PC-3 (cell line): ENCODE data around the gene MAP1LC3B. TPM values are rescaled to one million over a fixed set of nuclear protein-coding genes. Genes with fewer than 3 reads are reported as not detected.

Experiments
- ATAC-seq: fragments of 200-7000 bp; cut with Tn5 transposase; 2 replicates; pipeline ENCODE4 v1.9.1; 2020; ENCODE audit warnings: mild to moderate bottlenecking, moderate library complexity
- Bru-seq: library from RNA; stranded (reverse); fragments of 400-500 nt; gene quantifications from one replicate; lab custom pipeline; 2021; lab: Mats Ljungman, UMichigan
- BruChase-seq, 2 experiments: library from RNA; stranded (reverse); fragments of 400-500 nt; gene quantifications; one replicate each; lab custom pipeline; 2021; lab: Mats Ljungman, UMichigan
- BruUV-seq: library from RNA; stranded (reverse); fragments of 400-500 nt; replicated peaks from 2 replicates; lab custom pipeline; 2021; lab: Mats Ljungman, UMichigan
- CTCF ChIA-PET: fragments of 300-600 bp; sonication (Branson Sonifier 250); formaldehyde crosslinking; loops from one replicate; lab custom pipeline; 2022; ENCODE audit warnings: antibody characterized with exemption; lab: Charles Lee
- POLR2A ChIA-PET: fragments of 300-600 bp; sonication (Branson Sonifier 250); formaldehyde crosslinking; loops from one replicate; lab custom pipeline; 2022; ENCODE audit warnings: antibody characterized with exemption; ENCODE audit not compliant: unreplicated experiment; lab: Charles Lee
- DNase-seq: peaks from one replicate; pipeline ENCODE4 v3.0.0-alpha.2; 2015
- H2AFZ ChIP-seq: fragments of 300-600 bp; sonication (generic); 2 replicates; pipeline ENCODE4 v1.6.0; 2016; ENCODE audit warnings: antibody characterized with exemption, low read length
- H3F3A ChIP-seq: fragments of 300-600 bp; sonication (generic); one replicate; pipeline ENCODE4 v1.6.0; 2017; ENCODE audit warnings: antibody characterized with exemption, low read length, control low read depth, mild to moderate bottlenecking; ENCODE audit not compliant: unreplicated experiment
- H3K27ac ChIP-seq: fragments of 300-600 bp; sonication (generic); 2 replicates; pipeline ENCODE4 v1.5.1; 2016; ENCODE audit warnings: mild to moderate bottlenecking, low read length
- H3K27me3 ChIP-seq: fragments of 300-600 bp; sonication (generic); 2 replicates; pipeline ENCODE4 v1.6.1; 2016; ENCODE audit warnings: low read length, mixed read lengths
- H3K36me3 ChIP-seq: fragments of 300-600 bp; sonication (generic); 2 replicates; pipeline ENCODE4 v1.6.1; 2016; ENCODE audit warnings: low read depth, mixed run types, low read length, mixed read lengths
- H3K4me1 ChIP-seq: fragments of 300-600 bp; sonication (generic); 2 replicates; pipeline ENCODE4 v1.5.1; 2016; ENCODE audit warnings: low read length; ENCODE audit not compliant: insufficient read depth
- H3K4me2 ChIP-seq: fragments of 300-600 bp; sonication (generic); 2 replicates; pipeline ENCODE4 v1.6.0; 2016; ENCODE audit warnings: low read length
- H3K4me3 ChIP-seq: fragments of 300-600 bp; sonication (generic); 2 replicates; pipeline ENCODE4 v1.5.1; 2016; ENCODE audit warnings: mild to moderate bottlenecking, low read length, mixed read lengths
- H3K79me2 ChIP-seq: fragments of 300-600 bp; sonication (generic); 2 replicates; pipeline ENCODE4 v1.6.1; 2017; ENCODE audit warnings: low read length, mixed read lengths
- H3K9ac ChIP-seq: fragments of 300-600 bp; sonication (generic); 2 replicates; pipeline ENCODE4 v1.6.0; 2016; ENCODE audit warnings: mild to moderate bottlenecking, low read length
- H3K9me2 ChIP-seq: fragments of 300-600 bp; sonication (generic); replicated peaks from 2 replicates; pipeline ENCODE4 v1.6.1; 2016; ENCODE audit warnings: mixed run types, low read length, mixed read lengths
- H3K9me3 ChIP-seq: fragments of 300-600 bp; sonication (generic); 2 replicates; pipeline ENCODE4 v1.6.1; 2016; ENCODE audit warnings: low read length, mixed read lengths
- H4K20me1 ChIP-seq: fragments of 300-600 bp; sonication (generic); 2 replicates; pipeline ENCODE4 v1.6.1; 2016; ENCODE audit warnings: low read length, mixed read lengths
- CTCF ChIP-seq: fragments of 300-600 bp; sonication (generic); conservative IDR thresholded peaks from 2 replicates; pipeline ENCODE4 v1.5.1; 2017; ENCODE audit warnings: antibody characterized with exemption, low read depth, mild to moderate bottlenecking, low read length
- EZH2 ChIP-seq: fragments of 300-600 bp; sonication (generic); IDR thresholded peaks from one replicate; pipeline ENCODE4 v1.6.1; 2017; ENCODE audit warnings: antibody characterized with exemption, mild to moderate bottlenecking, low read length; ENCODE audit not compliant: unreplicated experiment
- EZH2phosphoT487 ChIP-seq: fragments of 300-600 bp; sonication (generic); IDR thresholded peaks from 2 replicates; pipeline ENCODE4 v1.6.1; 2018; ENCODE audit warnings: mild to moderate bottlenecking, antibody characterized with exemption, low read length, borderline replicate concordance
- intact Hi-C: fragments of 100-400 bp; cut with micrococcal nuclease; formaldehyde crosslinking; loops from 2 replicates; pipeline ENCODE4 v1.9.0; 2023
- long read RNA-seq: library from polyadenylated mRNA; unstranded; transcript quantifications from one replicate; pipeline ENCODE4 v2.0.0, GENCODE V29; 2021; ENCODE audit not compliant: unreplicated experiment
- total RNA-seq: library from RNA; depleted of rRNA; stranded (reverse); fragments of >200 nt; gene quantifications from 2 replicates; pipeline ENCODE4 v1.2.3, GENCODE V29; 2014; rRNA removed

MAP1LC3B gene
- total RNA-seq (11.0 and 11.9 TPM in 2 replicates), Bru-seq, nascent RNA (percentile 83 among the genes with signal in this experiment), BruChase-seq, experiment 1, labeled RNA remaining after a 6-hour chase (percentile 93 among the genes with signal in this experiment), BruChase-seq, experiment 2, labeled RNA remaining after a 2-hour chase (percentile 85 among the genes with signal in this experiment)
- long read RNA-seq, transcript MAP1LC3B-201 (4 exons, 2,688 nt): major isoform, 246 of 304 reads
- long read RNA-seq, partial matches to known transcripts: 41 of 304 reads
- long read RNA-seq, other reads (novel, unspliced or antisense): 16 of 304 reads

DNA sequence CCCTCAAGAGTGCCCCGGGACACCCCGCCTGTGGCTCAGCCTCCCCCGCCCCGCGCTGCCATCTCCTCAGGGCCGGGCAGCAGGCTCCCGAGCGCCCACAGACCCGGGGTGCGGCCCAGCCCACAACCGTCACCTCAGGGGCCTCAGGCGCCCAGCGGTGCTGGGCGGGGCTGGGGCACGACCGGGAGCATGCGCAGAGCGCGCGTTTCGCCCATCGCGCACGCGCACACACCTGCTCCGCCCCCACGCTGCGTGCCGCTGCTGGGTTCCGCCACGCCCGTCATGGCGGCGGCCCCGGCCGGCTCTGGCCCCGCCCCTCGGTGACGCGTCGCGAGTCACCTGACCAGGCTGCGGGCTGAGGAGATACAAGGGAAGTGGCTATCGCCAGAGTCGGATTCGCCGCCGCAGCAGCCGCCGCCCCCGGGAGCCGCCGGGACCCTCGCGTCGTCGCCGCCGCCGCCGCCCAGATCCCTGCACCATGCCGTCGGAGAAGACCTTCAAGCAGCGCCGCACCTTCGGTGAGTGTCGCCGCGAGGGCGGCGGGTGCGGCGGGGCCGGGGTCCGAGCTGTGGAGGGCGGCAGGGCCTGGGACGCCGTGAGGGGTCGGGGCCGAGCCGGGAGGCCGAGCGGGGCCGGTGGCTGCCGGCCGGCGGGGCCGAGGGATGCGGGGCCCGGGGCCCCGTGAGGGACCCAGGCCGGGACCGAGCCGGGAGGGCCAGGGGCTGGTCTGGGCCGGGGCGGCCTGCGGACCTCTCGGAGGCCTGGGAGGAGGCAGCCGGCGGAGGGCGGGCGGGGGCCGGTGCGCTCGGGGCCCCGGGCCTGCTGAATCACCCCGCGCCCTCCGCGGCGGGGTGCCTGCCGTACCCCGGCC lies at the start of gene MAP1LC3B:
Gene MAP1LC3B (plus strand): TSS at position 387 of the 871 bp plus-strand sequence. CDS start 92 bp downstream, at position 479.
- no peaks in the 10 kb centered on the region for H3K27me3 ChIP-seq
- H3K9me2 ChIP-seq: no peaks in the 10 kb centered on the region
- peaks cover 29% of the 10 kb centered on the region for H3K4me1 ChIP-seq
- ATAC-seq: peak; percentile 61
- intact Hi-C loops: loop anchor here (5.0 kb wide), 1 partner anchor 75 kb away; the partner anchor contains the start of gene C16orf95
- H3K4me3 ChIP-seq: peak within 1 kb of the TSS; percentile 96
- CTCF ChIA-PET: no interaction called here
- H3F3A ChIP-seq: no peaks in the 10 kb centered on the region
- DNase-seq: peak; percentile 94
- no peaks in the 10 kb centered on the region for H3K9me3 ChIP-seq
- no peaks in the 10 kb centered on the region for H3K36me3 ChIP-seq
- peak within 1 kb of the TSS; percentile 96 for H3K4me2 ChIP-seq
- TF ChIP-seq EZH2: no peak
- no peak for TF ChIP-seq CTCF
- TF ChIP-seq EZH2phosphoT487: no peak
- H3K27ac ChIP-seq: peak within 1 kb of the TSS; percentile 59
- peak within 1 kb of the TSS; percentile 65 for H2AFZ ChIP-seq
- peaks cover 18% of the 10 kb centered on the region; the same call in 1 of the 2 replicates for H4K20me1 ChIP-seq
- peaks cover 43% of the 10 kb centered on the region for H3K79me2 ChIP-seq
- POLR2A ChIA-PET: no interaction called here
- BruUV-seq: no TSS peak
- peak within 1 kb of the TSS; percentile 78 for H3K9ac ChIP-seq

DNA sequence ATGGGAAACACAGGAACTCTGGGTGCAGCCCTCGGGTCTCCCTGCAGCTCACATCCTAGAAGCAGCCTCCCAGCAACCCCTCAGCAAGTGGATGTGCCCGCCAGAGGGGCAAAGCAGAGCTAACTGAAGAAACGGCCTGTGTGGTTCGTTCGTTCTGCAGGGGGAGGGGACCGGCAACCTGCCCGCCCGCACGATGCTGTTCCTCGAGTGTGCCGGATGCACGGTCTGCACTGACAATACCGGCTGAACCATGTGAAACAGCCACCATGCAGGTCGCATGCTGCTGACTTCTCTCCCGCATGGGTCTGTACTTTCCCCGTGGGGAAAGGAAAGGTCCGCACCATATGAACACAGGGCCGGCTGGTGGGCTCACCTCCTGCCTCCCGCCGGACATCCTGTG lies 49.6 kb upstream of the MAP1LC3B start:
- Histone ChIP-seq H3K79me2 (no peaks in the 10 kb centered on the region), H3K36me3 (no peaks in the 10 kb centered on the region), H3K9ac (no peak overlapping the region), H3K4me3 (no peak overlapping the region), H3K9me3 (no peaks in the 10 kb centered on the region), H2AFZ (no peak overlapping the region), H3K4me2 (no peak overlapping the region), H3F3A (no peaks in the 10 kb centered on the region), H4K20me1 (no peaks in the 10 kb centered on the region), H3K27ac (no peak overlapping the region), H3K9me2 (no peaks in the 10 kb centered on the region), H3K4me1 (no peaks in the 10 kb centered on the region), H3K27me3 (no peaks in the 10 kb centered on the region)
- ChIA-PET POLR2A (no interaction called here), CTCF (no interaction called here)
- TF ChIP-seq EZH2 (no peak), CTCF (no peak), EZH2phosphoT487 (no peak)
- intact Hi-C loops: no loop called here
- BruUV-seq: no TSS peak
- ATAC-seq (no peak), DNase-seq (no peak)
